CD4-positive, alpha-beta T cell (primary cell): Measurements from ENCODE around the gene EPB41L4B. TPM values are rescaled to one million over a fixed set of nuclear protein-coding genes. Genes with fewer than 3 reads are reported as not detected.

Experiments
- ATAC-seq: fragments of 200-7000 bp; cut with Tn5 transposase; one replicate; pipeline ENCODE4 v1.10.0; 2022; ENCODE audit warnings: mild to moderate bottlenecking; ENCODE audit not compliant: poor library complexity
- CTCF ChIA-PET: fragments of 350-600 bp; sonication (Branson Sonifier 250); formaldehyde crosslinking; loops from one replicate; lab custom pipeline; 2021; ENCODE audit warnings: antibody characterized with exemption, inconsistent platforms; lab: Charles Lee
- POLR2A ChIA-PET: fragments of 350-600 bp; sonication (Branson Sonifier 250); formaldehyde crosslinking; loops from one replicate; lab custom pipeline; 2021; ENCODE audit warnings: antibody characterized with exemption, inconsistent platforms; lab: Charles Lee
- DNase-seq, 14 experiments: peaks; one replicate each; pipeline ENCODE4 v3.0.0-alpha.2; 2013 to 2020; ENCODE audit warnings: mixed read lengths in 2 of 14
- H3K27ac ChIP-seq, 2 donors: one replicate each; pipeline versions ENCODE4 v1.5.1 to v1.7.0; 2013; ENCODE audit warnings: low read length in 2 of 2, low read depth in 1 of 2, mild to moderate bottlenecking in 1 of 2
- H3K27me3 ChIP-seq, 2 experiments: 1 replicate in 1 of 2; 2 replicates in 1 of 2; pipeline versions ENCODE4 v1.6.1 to v1.7.0; 2013; ENCODE audit warnings: low read length in 2 of 2, control low read depth in 1 of 2, mild to moderate bottlenecking in 1 of 2, moderate library complexity in 1 of 2; ENCODE audit not compliant: insufficient read depth in 2 of 2, control insufficient read depth in 1 of 2
- H3K36me3 ChIP-seq: one replicate; pipeline ENCODE4 v1.6.1; 2013; ENCODE audit warnings: low read length, control low read depth; ENCODE audit not compliant: insufficient read depth
- H3K4me1 ChIP-seq: one replicate; pipeline ENCODE4 v1.6.1; 2013; ENCODE audit warnings: low read length, control low read depth; ENCODE audit not compliant: insufficient read depth
- H3K4me3 ChIP-seq: one replicate; pipeline ENCODE4 v1.5.1; 2013; ENCODE audit warnings: mild to moderate bottlenecking, low read length, moderate library complexity
- H3K9me3 ChIP-seq, 2 experiments: 1 replicate in 1 of 2; 2 replicates in 1 of 2; pipeline versions ENCODE4 v1.6.1 to v1.7.0; 2013; ENCODE audit warnings: low read length in 2 of 2, mild to moderate bottlenecking in 2 of 2, control low read depth in 1 of 2, moderate library complexity in 1 of 2; ENCODE audit not compliant: control insufficient read depth in 1 of 2, insufficient read depth in 1 of 2
- H3K27ac Mint-ChIP-seq: one replicate; pipeline ENCODE4 v1.8.0; 2020; ENCODE audit warnings: mixed read lengths
- H3K27me3 Mint-ChIP-seq: one replicate; pipeline ENCODE4 v1.8.0; 2021; ENCODE audit warnings: mixed read lengths
- H3K36me3 Mint-ChIP-seq: one replicate; pipeline ENCODE4 v1.8.0; 2021; ENCODE audit warnings: low read depth, mixed read lengths
- H3K4me1 Mint-ChIP-seq: one replicate; pipeline ENCODE4 v1.8.0; 2021; ENCODE audit warnings: low read depth, mixed read lengths
- H3K4me3 Mint-ChIP-seq: one replicate; pipeline ENCODE4 v1.8.0; 2020; ENCODE audit warnings: mild to moderate bottlenecking, mixed read lengths
- H3K9me3 Mint-ChIP-seq: one replicate; pipeline ENCODE4 v1.8.0; 2020; ENCODE audit warnings: mixed read lengths
- intact Hi-C, 2 experiments: fragments of 100-400 bp; cut with DNase I in 1 of 2; cut with micrococcal nuclease in 1 of 2; formaldehyde crosslinking; loops; one replicate each; pipeline versions ENCODE4 v1.15.1 to v1.9.0; 2023 to 2025; cut with DNase I, micrococcal nuclease
- total RNA-seq, 174 experiments: library from RNA in 2 of 174; stranded (reverse) in 2 of 174; gene quantifications; one replicate each; pipeline ENCODE4 v1.2.3 and lab custom pipeline; 2021 to 2026
- TF ChIP-seq, protein P1 (sequence below): fragments of 200-600 bp; IDR thresholded peaks from one replicate; pipeline ENCODE4 v1.8.0; 2022; ENCODE audit warnings: antibody characterized with exemption, mild to moderate bottlenecking

The EPB41L4B gene
- total RNA-seq, 2 experiments from 2014 or later, result not detected

DNA sequence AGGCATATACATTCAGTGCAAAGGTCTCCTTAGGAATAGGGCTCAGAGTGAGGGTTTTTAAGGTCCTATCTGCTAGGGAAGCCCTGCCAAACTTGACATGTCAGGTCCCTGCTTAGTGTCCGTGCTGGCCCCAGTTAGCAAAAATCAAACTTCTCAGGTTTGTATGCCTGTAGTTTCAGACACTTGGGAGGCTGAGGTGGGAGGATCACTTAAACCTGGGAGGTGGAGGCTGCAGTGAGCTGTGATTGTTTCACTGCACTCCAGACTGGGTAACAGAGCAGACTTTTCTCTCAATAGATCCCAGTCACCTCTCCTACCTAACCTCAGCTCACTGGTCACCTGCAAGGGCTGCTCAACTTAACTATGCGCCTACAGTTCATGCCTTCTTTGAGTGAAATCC is 182.4 kb downstream of the EPB41L4B start:
- Histone ChIP-seq H3K27me3 (no peaks in the 10 kb centered on the region), H3K27ac (no peak overlapping the region), H3K4me1 (no peaks in the 10 kb centered on the region), H3K9me3 (no peaks in the 10 kb centered on the region), H3K36me3 (no peaks in the 10 kb centered on the region), H3K4me3 (no peak overlapping the region)
- Mint-ChIP-seq H3K4me1 (no peaks in the 10 kb centered on the region), H3K27me3 (no peaks in the 10 kb centered on the region), H3K36me3 (no peaks in the 10 kb centered on the region), H3K9me3 (no peaks in the 10 kb centered on the region), H3K27ac (no peak overlapping the region), H3K4me3 (no peak overlapping the region)
- TF ChIP-seq, protein P1, sequence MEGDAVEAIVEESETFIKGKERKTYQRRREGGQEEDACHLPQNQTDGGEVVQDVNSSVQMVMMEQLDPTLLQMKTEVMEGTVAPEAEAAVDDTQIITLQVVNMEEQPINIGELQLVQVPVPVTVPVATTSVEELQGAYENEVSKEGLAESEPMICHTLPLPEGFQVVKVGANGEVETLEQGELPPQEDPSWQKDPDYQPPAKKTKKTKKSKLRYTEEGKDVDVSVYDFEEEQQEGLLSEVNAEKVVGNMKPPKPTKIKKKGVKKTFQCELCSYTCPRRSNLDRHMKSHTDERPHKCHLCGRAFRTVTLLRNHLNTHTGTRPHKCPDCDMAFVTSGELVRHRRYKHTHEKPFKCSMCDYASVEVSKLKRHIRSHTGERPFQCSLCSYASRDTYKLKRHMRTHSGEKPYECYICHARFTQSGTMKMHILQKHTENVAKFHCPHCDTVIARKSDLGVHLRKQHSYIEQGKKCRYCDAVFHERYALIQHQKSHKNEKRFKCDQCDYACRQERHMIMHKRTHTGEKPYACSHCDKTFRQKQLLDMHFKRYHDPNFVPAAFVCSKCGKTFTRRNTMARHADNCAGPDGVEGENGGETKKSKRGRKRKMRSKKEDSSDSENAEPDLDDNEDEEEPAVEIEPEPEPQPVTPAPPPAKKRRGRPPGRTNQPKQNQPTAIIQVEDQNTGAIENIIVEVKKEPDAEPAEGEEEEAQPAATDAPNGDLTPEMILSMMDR, result no peak
- CTCF ChIA-PET, result no interaction called here
- POLR2A ChIA-PET, result no interaction called here
- intact Hi-C loops, result no loop called here
- ATAC-seq (no peak), DNase-seq (no peak)

DNA sequence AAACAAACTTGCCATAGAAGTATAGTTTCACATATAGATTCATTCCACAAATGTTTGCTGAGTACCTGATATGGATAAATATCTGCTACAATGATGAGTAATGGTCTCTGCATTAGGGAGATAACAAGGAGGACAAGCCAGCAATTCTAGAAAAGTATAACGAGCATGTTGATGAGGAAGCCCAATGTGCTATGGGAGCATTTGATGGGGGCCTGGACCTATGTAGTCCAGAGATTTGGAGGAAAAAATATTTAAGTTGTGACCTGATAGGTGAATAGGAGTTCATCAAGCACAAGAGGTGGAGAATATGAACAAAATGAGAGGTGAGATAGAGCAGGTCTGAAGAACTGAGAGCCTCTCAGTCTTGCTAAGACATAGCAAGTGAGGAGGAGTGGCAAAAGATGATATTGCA is 186.7 kb downstream of the EPB41L4B start:
- intact Hi-C loops, result no loop called here
- no peaks in the 10 kb centered on the region for H3K36me3 Mint-ChIP-seq
- ATAC-seq, result no peak
- H3K27ac Mint-ChIP-seq, result no peak overlapping the region
- no peaks in the 10 kb centered on the region for H3K27me3 Mint-ChIP-seq
- Histone ChIP-seq H3K27ac (no peak overlapping the region), H3K9me3 (no peaks in the 10 kb centered on the region), H3K36me3 (no peaks in the 10 kb centered on the region), H3K4me1 (no peaks in the 10 kb centered on the region), H3K4me3 (no peak overlapping the region), H3K27me3 (no peaks in the 10 kb centered on the region)
- H3K4me1 Mint-ChIP-seq, result peaks cover 5% of the 10 kb centered on the region
- CTCF ChIA-PET, result no interaction called here
- DNase-seq, result no peak
- TF ChIP-seq, protein P1, result no peak
- H3K4me3 Mint-ChIP-seq, result no peak overlapping the region
- POLR2A ChIA-PET, result no interaction called here
- H3K9me3 Mint-ChIP-seq, result no peaks in the 10 kb centered on the region

DNA sequence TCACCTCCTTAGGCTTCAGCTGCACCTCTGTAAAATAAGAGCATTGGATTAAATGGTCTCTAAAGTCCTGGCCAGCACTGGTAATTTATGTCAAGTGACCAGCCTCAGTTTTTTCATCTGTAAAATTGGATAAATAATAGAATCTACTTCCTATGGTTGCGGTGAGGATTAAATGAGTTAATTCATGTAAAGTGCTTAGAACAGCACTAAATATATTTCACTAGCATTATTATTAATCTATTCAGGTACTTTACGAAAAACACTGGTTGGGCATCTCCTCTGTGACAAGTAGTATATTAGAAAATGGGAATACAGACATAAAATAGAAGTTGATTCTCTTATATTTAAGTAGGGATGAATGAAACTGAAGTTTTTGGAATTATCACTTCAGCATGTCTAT is 187.3 kb downstream of the EPB41L4B start:
- H3K4me3 ChIP-seq, result no peak overlapping the region
- ChIA-PET CTCF (no interaction called here), POLR2A (no interaction called here)
- Mint-ChIP-seq H3K4me1 (peaks cover 5% of the 10 kb centered on the region), H3K9me3 (no peaks in the 10 kb centered on the region), H3K27ac (no peak overlapping the region), H3K4me3 (no peak overlapping the region), H3K27me3 (no peaks in the 10 kb centered on the region), H3K36me3 (no peaks in the 10 kb centered on the region)
- H3K27ac ChIP-seq, result no peak overlapping the region
- DNase-seq (no peak), ATAC-seq (no peak)
- intact Hi-C loops, result no loop called here
- TF ChIP-seq, protein P1, result no peak
- no peaks in the 10 kb centered on the region for H3K27me3 ChIP-seq
- no peaks in the 10 kb centered on the region for H3K4me1 ChIP-seq
- H3K36me3 ChIP-seq, result no peaks in the 10 kb centered on the region
- no peaks in the 10 kb centered on the region for H3K9me3 ChIP-seq
